SU-DHL-6 (cell line): Measurements from ENCODE around the gene CHEK1.

Source experiments
- H2AFZ ChIP-seq: fragments of 200-600 bp; sonication (generic); 2 replicates; pipeline ENCODE4 v1.6.1; 2014; ENCODE audit warnings: low read depth, mild to moderate bottlenecking, moderate library complexity, mixed read lengths, antibody characterized with exemption, low read length; ENCODE audit not compliant: severe bottlenecking
- H3F3A ChIP-seq: fragments of 200-600 bp; shearing (Covaris generic); 2 replicates; pipeline ENCODE4 v1.6.0; 2016; ENCODE audit warnings: antibody characterized with exemption, mild to moderate bottlenecking; ENCODE audit not compliant: insufficient read depth
- H3K27ac ChIP-seq: fragments of 200-600 bp; sonication (generic); 2 replicates; pipeline ENCODE4 v1.5.1; 2016; ENCODE audit warnings: low read depth, mild to moderate bottlenecking, low read length, moderate library complexity, mixed read lengths
- H3K27me3 ChIP-seq: fragments of 200-600 bp; sonication (generic), shearing (Covaris generic); 2 replicates; pipeline ENCODE4 v1.6.0; 2014; ENCODE audit warnings: mild to moderate bottlenecking, low read length
- H3K36me3 ChIP-seq: fragments of 200-600 bp; sonication (generic); 2 replicates; pipeline ENCODE4 v1.6.1; 2014; ENCODE audit warnings: mild to moderate bottlenecking, low read length, mixed read lengths
- H3K4me2 ChIP-seq: fragments of 300-600, 200-600 bp; shearing (Covaris generic), sonication (generic); 2 replicates; pipeline ENCODE4 v1.6.0; 2014; ENCODE audit warnings: low read length, low read depth, mild to moderate bottlenecking; ENCODE audit not compliant: poor library complexity, severe bottlenecking
- H3K4me3 ChIP-seq: fragments of 200-600 bp; sonication (generic); 2 replicates; pipeline ENCODE4 v1.5.1; 2014; ENCODE audit warnings: antibody characterized with exemption, low read length, mild to moderate bottlenecking, mixed read lengths; ENCODE audit not compliant: insufficient read depth, poor library complexity, severe bottlenecking
- H3K79me2 ChIP-seq: fragments of 200-600 bp; sonication (generic); 2 replicates; pipeline ENCODE4 v1.6.1; 2014; ENCODE audit warnings: mild to moderate bottlenecking, low read length, moderate library complexity; ENCODE audit not compliant: insufficient read depth
- H3K9ac ChIP-seq: fragments of 200-600 bp; sonication (generic); 2 replicates; pipeline ENCODE4 v1.7.0; 2014; ENCODE audit warnings: mild to moderate bottlenecking, low read length
- H3K9me2 ChIP-seq: fragments of 200-600 bp; sonication (generic); replicated peaks from 2 replicates; pipeline ENCODE4 v1.6.1; 2014; ENCODE audit warnings: low read length; ENCODE audit not compliant: insufficient read depth
- H3K9me3 ChIP-seq: fragments of 200-600 bp; sonication (generic); 2 replicates; pipeline ENCODE4 v1.6.1; 2014; ENCODE audit warnings: low read length, mixed read lengths; ENCODE audit not compliant: insufficient read depth
- H4K20me1 ChIP-seq: fragments of 200-600 bp; sonication (generic); 2 replicates; pipeline ENCODE4 v1.6.1; 2014; ENCODE audit warnings: low read depth, mild to moderate bottlenecking, antibody characterized with exemption, low read length, moderate library complexity, mixed read lengths
- CTCF ChIP-seq: fragments of 200-600 bp; sonication (generic); IDR thresholded peaks from one replicate; pipeline ENCODE4 v1.5.1; 2017; ENCODE audit warnings: antibody characterized with exemption, mild to moderate bottlenecking, low read length, moderate library complexity; ENCODE audit not compliant: insufficient read depth, poor library complexity, severe bottlenecking
- EZH2phosphoT487 ChIP-seq: fragments of 200-600 bp; sonication (generic), shearing (Covaris generic); conservative IDR thresholded peaks from 2 replicates; pipeline ENCODE4 v1.6.1; 2018; ENCODE audit warnings: mild to moderate bottlenecking, antibody characterized with exemption, low read length, moderate library complexity, mixed read lengths

CHEK1 gene

DNA sequence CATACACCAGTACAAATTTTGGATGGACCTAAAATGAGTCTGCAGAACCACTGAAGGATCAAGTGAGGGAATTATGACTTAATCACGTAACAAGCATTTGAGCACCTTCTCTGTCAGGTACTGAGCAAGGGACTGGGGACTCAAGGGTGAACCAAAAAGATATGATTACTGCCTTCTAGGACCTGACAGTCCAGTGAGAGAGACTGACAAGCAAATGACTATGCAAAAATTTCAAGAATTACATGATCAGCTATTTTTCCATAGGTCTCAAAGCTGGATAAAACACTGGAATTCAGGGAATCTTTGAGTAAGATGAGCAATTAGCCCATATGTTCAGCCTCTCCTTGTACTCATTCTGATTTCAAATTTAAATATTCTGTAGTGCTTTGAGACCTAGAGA, 37.5 kb upstream of the CHEK1 start:
- TF ChIP-seq EZH2phosphoT487 (no peak), CTCF (no peak)
- H3K9ac ChIP-seq = no peak overlapping the region
- no peaks in the 10 kb centered on the region for H3K9me2 ChIP-seq
- no peaks in the 10 kb centered on the region for H3K9me3 ChIP-seq
- no peak overlapping the region for H3K27ac ChIP-seq
- H4K20me1 ChIP-seq = no peaks in the 10 kb centered on the region
- H3K4me2 ChIP-seq = no peak overlapping the region
- H3K36me3 ChIP-seq = no peaks in the 10 kb centered on the region; the same call in 1 of the 2 replicates
- H3K4me3 ChIP-seq = no peak overlapping the region
- no peaks in the 10 kb centered on the region for H3K27me3 ChIP-seq
- no peaks in the 10 kb centered on the region; the same call in 1 of the 2 replicates for H3F3A ChIP-seq
- H3K79me2 ChIP-seq = no peaks in the 10 kb centered on the region
- H2AFZ ChIP-seq = no peak overlapping the region

- Histone ChIP-seq H3K9ac (no peak overlapping the region), H2AFZ (no peak overlapping the region), H3K36me3 (no peaks in the 10 kb centered on the region), H3K79me2 (peaks cover 8% of the 10 kb centered on the region), H3K4me3 (no peak overlapping the region), H3K9me2 (no peaks in the 10 kb centered on the region), H3F3A (no peaks in the 10 kb centered on the region; the same call in 1 of the 2 replicates), H3K4me2 (no peak overlapping the region), H3K27ac (no peak overlapping the region), H4K20me1 (no peaks in the 10 kb centered on the region), H3K27me3 (no peaks in the 10 kb centered on the region), H3K9me3 (no peaks in the 10 kb centered on the region)
- TF ChIP-seq EZH2phosphoT487 (no peak), CTCF (no peak)
Observed at GRCh38 chr11:125588505-125588904, 36.5 kb upstream of the CHEK1 start.

DNA sequence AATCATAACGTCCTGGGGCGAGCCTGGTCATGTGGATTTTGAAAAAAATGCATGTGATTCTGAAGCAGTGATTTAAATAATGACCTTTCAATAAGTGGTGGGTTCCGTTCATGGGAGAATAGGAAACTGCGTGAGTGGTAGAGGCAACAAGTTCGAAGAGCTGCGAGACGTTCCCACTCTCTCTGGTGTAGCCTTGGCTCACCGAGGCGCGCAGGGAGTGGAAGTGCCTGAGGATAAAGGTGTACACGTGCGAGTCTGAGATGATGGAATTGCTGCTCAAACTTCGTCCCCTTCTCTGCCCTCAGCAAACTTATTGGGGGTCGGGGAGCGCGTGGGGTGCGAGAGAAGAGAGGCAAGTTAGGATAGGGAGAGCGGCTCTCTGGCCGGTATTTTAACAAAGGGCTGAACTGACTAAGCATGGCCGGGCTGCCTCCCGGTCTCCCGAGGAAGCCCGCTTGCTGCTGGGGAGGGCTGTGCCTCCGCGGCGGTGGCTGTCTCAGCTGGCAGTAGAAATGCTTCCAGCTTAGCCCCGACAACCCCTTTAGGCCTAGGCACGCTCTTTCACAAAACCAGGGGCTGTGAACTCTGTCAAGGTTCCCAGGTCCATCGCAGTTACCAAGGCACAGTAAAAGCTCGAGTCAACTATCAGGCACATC, 33.2 kb upstream of the CHEK1 start:
- Histone ChIP-seq H3K9me2 (no peaks in the 10 kb centered on the region), H3F3A (no peaks in the 10 kb centered on the region), H4K20me1 (no peaks in the 10 kb centered on the region), H2AFZ (peak overlapping the region; percentile 74), H3K4me3 (peak overlapping the region; percentile 77), H3K4me2 (peak overlapping the region; percentile 73), H3K9ac (peak overlapping the region; percentile 86), H3K27me3 (no peaks in the 10 kb centered on the region), H3K79me2 (peaks cover 33% of the 10 kb centered on the region), H3K27ac (peak overlapping the region; percentile 60), H3K9me3 (no peaks in the 10 kb centered on the region), H3K36me3 (no peaks in the 10 kb centered on the region)
- no peak for TF ChIP-seq CTCF
- TF ChIP-seq EZH2phosphoT487 = no peak
